HPDE6-E6E7 (cell line): ENCODE measurements around the gene SFN.
"Not testable (repeated sequence)": the region's sequence is repeated elsewhere in the genome, so short reads cannot be mapped to it uniquely, and the experiment has no call there.

Source experiments
- DNase-seq: peaks from one replicate; pipeline ENCODE4 v3.0.0; 2011; ENCODE audit warnings: missing footprints; ENCODE audit errors: extremely low spot score

SFN gene

DNA sequence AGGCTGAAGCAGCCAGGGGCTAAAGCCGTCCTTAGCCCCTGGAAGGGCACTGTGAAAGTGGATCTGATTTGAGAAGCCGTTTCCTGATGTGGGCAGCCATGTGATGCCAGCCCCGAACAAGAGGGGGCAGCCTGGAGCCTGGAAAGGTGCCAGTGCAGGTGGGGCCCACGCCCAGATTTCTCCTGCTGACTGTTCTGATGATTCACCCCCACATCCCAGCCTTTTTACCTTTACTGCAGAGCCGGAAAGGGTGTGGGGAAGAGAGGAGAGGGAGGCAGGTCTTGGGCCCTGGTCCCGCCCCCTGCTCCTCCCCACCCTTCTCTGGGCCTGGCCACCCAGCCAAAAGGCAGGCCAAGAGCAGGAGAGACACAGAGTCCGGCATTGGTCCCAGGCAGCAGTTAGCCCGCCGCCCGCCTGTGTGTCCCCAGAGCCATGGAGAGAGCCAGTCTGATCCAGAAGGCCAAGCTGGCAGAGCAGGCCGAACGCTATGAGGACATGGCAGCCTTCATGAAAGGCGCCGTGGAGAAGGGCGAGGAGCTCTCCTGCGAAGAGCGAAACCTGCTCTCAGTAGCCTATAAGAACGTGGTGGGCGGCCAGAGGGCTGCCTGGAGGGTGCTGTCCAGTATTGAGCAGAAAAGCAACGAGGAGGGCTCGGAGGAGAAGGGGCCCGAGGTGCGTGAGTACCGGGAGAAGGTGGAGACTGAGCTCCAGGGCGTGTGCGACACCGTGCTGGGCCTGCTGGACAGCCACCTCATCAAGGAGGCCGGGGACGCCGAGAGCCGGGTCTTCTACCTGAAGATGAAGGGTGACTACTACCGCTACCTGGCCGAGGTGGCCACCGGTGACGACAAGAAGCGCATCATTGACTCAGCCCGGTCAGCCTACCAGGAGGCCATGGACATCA is at the start of gene SFN:
TSS of gene SFN (plus strand) at position 369 of the 904 bp plus-strand sequence. CDS start at position 433, 64 bp downstream.
- DNase-seq: peak; percentile 71

- DNase-seq: no peak
Measured at GRCh38 chr1:26814377-26814776, 48.6 kb upstream of the SFN start.

DNA sequence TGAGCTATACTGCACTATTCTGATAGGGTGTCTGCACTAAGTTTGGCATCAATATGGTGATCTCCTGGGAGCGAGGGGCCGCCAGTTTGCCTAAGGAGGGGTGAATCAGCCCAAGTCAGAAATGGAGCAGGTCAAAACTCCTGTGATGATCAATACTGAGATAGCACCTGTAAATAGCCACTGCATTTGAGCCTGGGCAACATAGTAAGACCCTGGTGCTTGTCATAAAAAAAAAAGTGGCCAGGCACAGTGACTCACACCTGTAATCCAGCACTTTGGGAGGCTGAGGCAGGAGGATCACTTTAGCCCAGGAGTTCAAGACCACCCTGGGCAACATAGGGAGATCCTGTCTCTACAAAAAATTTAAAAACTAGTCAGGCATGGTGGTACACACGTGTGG is 48.1 kb upstream of the SFN start:
- DNase-seq: no peak

- no peak for DNase-seq
Measured at GRCh38 chr1:26820784-26821269, 42.1 kb upstream of the SFN start.

DNA sequence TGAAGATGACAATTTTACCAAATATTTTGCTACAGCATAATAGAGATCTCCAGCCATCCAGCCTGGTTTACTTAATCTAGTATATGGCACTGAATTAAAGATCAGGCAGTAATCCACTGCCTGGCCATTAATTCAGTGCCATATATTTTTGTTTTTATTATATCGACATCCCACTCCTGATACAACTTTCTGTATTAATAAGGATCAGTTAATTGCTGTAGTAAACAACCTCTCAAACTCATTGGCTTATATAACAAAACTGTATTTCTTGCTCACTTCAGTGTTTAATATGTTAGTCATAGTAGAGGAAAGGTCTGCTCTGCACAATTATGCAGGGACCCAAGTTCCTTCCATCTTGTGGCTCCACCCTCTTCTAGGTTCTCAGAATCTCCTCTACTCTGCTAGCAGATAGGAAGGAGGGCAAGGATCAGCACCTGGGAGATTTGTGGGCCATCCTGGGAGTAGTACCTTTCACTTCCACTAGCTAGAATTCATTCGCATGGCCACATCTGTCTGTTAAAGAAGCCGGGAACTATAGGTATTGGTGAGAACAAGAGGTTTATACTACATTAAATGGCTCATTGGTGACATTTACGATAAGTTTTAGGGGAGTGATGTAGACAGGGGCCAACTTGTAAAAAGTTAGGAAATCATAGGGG is 40.1 kb upstream of the SFN start:
- DNase-seq: no peak

- no peak for DNase-seq
Measured at GRCh38 chr1:26824731-26825130, 38.2 kb upstream of the SFN start.

- peak; percentile 59 for DNase-seq
Measured at GRCh38 chr1:26826261-26827105, 36.5 kb upstream of the SFN start, which contains the start of gene ZDHHC18. TSS of gene ZDHHC18 (plus strand) at chr1:26826688. CDS start at chr1:26826805, 117 bp downstream.

DNA sequence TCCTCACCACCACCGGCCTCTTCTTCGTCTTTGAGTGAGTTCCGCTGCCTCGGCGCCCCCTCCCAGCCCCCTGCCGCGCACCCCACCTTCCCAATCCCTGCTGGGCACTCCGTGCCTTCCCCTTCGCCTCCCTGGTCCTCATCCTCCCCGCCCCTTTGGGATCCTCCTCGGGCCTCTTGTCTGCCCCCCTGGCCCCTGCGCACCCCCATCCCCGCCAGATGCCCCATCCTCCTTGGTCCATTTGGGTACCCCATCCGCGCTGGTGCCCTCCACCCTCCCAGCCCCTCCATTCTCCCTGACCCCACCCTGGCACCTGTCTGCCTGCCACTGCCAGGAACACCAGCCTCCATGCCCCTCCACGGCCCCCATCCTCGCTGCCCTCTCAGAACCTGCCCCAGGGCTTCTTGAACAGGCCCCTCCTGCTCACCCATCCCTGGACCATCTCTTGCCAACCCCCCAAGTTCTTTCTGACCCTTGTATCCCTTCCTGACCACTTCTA is 35.8 kb upstream of the SFN start:
- no peak for DNase-seq

GRCh38 chr1:26827663-26828062 is 35.3 kb upstream of the SFN start:
- DNase-seq: no peak

DNA sequence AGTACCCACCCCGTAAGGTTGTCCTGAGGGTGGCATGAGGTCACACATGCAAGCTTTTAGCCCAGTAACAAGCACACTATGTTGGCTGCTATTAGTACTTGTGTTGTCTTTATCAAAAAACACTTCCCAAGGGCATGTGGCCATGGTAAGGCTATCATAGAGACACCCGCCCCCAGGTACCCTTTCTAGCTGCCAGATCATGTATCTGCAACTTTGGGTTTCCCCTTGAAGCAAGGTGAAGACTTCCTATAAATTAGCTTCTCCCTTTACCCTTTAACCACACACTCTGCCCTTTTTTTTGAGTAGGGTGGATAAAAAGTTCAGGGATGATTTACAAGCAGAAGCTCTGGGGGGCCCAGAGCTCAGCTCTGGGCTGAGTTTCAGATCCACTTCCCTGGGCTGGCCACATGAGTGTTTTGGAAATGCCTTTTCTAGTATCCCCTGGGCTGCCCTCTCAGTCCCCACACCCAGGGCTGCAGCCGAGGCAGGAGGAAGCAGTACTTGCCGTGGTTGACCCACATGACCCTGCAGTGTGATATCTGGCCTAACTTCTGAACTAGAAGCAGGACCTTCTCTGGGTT is 34.4 kb upstream of the SFN start:
- DNase-seq: no peak

GRCh38 chr1:26829184-26829911 is 33.6 kb upstream of the SFN start:
- DNase-seq: no peak

- DNase-seq: no peak
Measured at GRCh38 chr1:26831059-26831458, 31.9 kb upstream of the SFN start.

- DNase-seq: no peak
Measured at GRCh38 chr1:26831546-26832248, 31.3 kb upstream of the SFN start.

- no peak for DNase-seq
Measured at GRCh38 chr1:26832249-26832960, 30.5 kb upstream of the SFN start.

- DNase-seq: no peak
Measured at GRCh38 chr1:26833432-26834405, 29.2 kb upstream of the SFN start.

GRCh38 chr1:26837665-26838064 is 25.3 kb upstream of the SFN start:
- DNase-seq: not testable (repeated sequence)

- no peak for DNase-seq
Measured at GRCh38 chr1:26838474-26839338, 24.2 kb upstream of the SFN start.
